ENCODE results near the gene NDE1. TPM values are rescaled to one million over a fixed set of nuclear protein-coding genes. Genes with fewer than 3 reads are reported as not detected.

The NDE1 gene
- total and polyA plus RNA-seq, 2 donors (not counting 1 experiment from before 2014, with no cell fraction given), result 33.5 to 149 TPM

DNA sequence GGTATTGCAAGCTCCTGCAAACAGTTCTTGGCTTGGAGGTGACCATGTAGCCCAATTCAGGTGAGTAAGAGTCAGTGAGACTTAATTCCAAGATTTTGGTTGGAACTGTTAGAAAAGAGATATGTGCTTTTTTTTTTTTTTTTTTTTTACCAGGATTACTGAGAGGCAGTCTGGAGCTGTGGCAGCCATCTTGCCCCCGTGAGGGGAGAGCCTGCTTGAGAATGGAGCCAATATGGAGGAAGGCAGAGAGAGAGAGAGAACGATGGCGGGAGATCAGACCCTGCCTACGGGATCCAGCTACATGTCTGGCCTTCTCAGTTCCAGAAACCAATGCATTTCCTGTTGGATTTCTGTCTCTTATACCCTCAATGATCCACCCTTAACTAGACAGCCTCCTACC is 109.0 kb downstream of the NDE1 start:
- Histone ChIP-seq H3K4me1 (ENCODE audit: control insufficient read depth in 2 of 2, insufficient read depth in 2 of 2, low read length in 2 of 2) (peaks cover 0 to 3% of the 10 kb centered on the region in 2 donors), H3K4me2 (replicated peaks; ENCODE audit: low read depth, low read length, poor library complexity, severe bottlenecking) (no peak overlapping the region), H3K9ac (ENCODE audit: low read length) (no peak overlapping the region), H3K9me3 (ENCODE audit: control extremely low read depth in 1 of 3, control insufficient read depth in 2 of 3, insufficient read depth in 1 of 3, low read length in 2 of 3) (peaks cover 0 to 18% (median 0%) of the 10 kb centered on the region in 3 donors), H3K27me3 (replicated peaks in 1 of 4; ENCODE audit: control extremely low read depth in 1 of 4, control insufficient read depth in 3 of 4, insufficient read depth in 4 of 4, low read length in 3 of 4) (peaks cover 0 to 23% (median 3%) of the 10 kb centered on the region in 4 experiments), H4K20me1 (ENCODE audit: control insufficient read depth, insufficient read depth, low read length, poor library complexity, severe bottlenecking) (no peaks in the 10 kb centered on the region), H3K79me2 (ENCODE audit: control insufficient read depth, insufficient read depth, low read length) (no peaks in the 10 kb centered on the region), H3K36me3 (replicated peaks in 1 of 2; ENCODE audit: control extremely low read depth in 1 of 2, control insufficient read depth in 1 of 2, extremely low read depth in 1 of 2, insufficient read depth in 2 of 2, low read length in 1 of 2) (no peaks in the 10 kb centered on the region), H2AFZ (ENCODE audit: insufficient read depth, low read depth, low read length, poor library complexity, severe bottlenecking) (no peak overlapping the region), H3K27ac (ENCODE audit: low read length in 2 of 2) (no peak overlapping the region), H3K4me3 (ENCODE audit: control extremely low read depth in 1 of 5, extremely low read depth in 1 of 5, insufficient read depth in 1 of 5, low read depth in 2 of 5, low read length in 4 of 5) (no peak overlapping the region)
- Mint-ChIP-seq H3K4me3 (no peak overlapping the region), H3K27me3 (peaks cover 32% of the 10 kb centered on the region), H3K27ac (no peak overlapping the region), H3K9me3 (ENCODE audit: insufficient read depth) (no peaks in the 10 kb centered on the region), H3K4me1 (peaks cover 7% of the 10 kb centered on the region)
- CTCF ChIA-PET, result no interaction called here
- TF ChIP-seq, protein P1, sequence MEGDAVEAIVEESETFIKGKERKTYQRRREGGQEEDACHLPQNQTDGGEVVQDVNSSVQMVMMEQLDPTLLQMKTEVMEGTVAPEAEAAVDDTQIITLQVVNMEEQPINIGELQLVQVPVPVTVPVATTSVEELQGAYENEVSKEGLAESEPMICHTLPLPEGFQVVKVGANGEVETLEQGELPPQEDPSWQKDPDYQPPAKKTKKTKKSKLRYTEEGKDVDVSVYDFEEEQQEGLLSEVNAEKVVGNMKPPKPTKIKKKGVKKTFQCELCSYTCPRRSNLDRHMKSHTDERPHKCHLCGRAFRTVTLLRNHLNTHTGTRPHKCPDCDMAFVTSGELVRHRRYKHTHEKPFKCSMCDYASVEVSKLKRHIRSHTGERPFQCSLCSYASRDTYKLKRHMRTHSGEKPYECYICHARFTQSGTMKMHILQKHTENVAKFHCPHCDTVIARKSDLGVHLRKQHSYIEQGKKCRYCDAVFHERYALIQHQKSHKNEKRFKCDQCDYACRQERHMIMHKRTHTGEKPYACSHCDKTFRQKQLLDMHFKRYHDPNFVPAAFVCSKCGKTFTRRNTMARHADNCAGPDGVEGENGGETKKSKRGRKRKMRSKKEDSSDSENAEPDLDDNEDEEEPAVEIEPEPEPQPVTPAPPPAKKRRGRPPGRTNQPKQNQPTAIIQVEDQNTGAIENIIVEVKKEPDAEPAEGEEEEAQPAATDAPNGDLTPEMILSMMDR (IDR thresholded peaks at IDR 0.05), result no peak
- TF ChIP-seq EZH2 (IDR thresholded peaks at IDR 0.05; ENCODE audit: borderline replicate concordance, insufficient read depth, low read depth, low read length, poor library complexity, severe bottlenecking), result no peak
- intact Hi-C loops (cut with micrococcal nuclease), result no loop called here
- DNase-seq (no peak), ATAC-seq (ENCODE audit: low read depth) (no peak)
- POLR2A ChIA-PET, result no interaction called here
- 94% methylated on average over 3 of the region's 4 CpGs for WGBS (ENCODE audit: insufficient coverage)

DNA sequence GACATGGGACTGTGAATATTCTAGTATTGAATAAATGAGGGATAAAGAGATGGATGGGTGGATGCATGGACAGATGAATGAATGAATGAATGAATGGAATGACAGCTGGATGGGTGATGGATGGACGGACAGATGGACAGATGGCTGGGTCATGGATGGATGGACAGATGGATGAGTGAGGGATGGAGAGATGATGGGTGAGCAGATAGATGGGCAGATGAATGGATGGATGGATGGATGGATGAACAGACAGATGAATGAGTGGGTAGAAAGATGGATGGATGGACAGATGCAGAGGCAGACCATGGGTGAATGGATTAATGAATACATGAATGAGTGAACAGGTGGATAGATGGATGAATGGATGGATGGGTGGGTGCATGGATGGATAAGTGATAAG is 110.1 kb downstream of the NDE1 start:
- Histone ChIP-seq H3K27ac (ENCODE audit: low read length in 2 of 2) (no peak overlapping the region), H3K9ac (ENCODE audit: low read length) (no peak overlapping the region), H4K20me1 (ENCODE audit: control insufficient read depth, insufficient read depth, low read length, poor library complexity, severe bottlenecking) (no peaks in the 10 kb centered on the region), H3K4me3 (ENCODE audit: control extremely low read depth in 1 of 5, extremely low read depth in 1 of 5, insufficient read depth in 1 of 5, low read depth in 2 of 5, low read length in 4 of 5) (no peak overlapping the region), H3K9me3 (ENCODE audit: control extremely low read depth in 1 of 3, control insufficient read depth in 2 of 3, insufficient read depth in 1 of 3, low read length in 2 of 3) (peaks cover 0 to 14% (median 0%) of the 10 kb centered on the region in 3 donors), H3K4me2 (replicated peaks; ENCODE audit: low read depth, low read length, poor library complexity, severe bottlenecking) (no peak overlapping the region), H3K36me3 (replicated peaks in 1 of 2; ENCODE audit: control extremely low read depth in 1 of 2, control insufficient read depth in 1 of 2, extremely low read depth in 1 of 2, insufficient read depth in 2 of 2, low read length in 1 of 2) (no peaks in the 10 kb centered on the region), H3K27me3 (replicated peaks in 1 of 4; ENCODE audit: control extremely low read depth in 1 of 4, control insufficient read depth in 3 of 4, insufficient read depth in 4 of 4, low read length in 3 of 4) (peaks cover 0 to 28% (median 3%) of the 10 kb centered on the region in 4 experiments), H3K79me2 (ENCODE audit: control insufficient read depth, insufficient read depth, low read length) (no peaks in the 10 kb centered on the region), H2AFZ (ENCODE audit: insufficient read depth, low read depth, low read length, poor library complexity, severe bottlenecking) (no peak overlapping the region), H3K4me1 (ENCODE audit: control insufficient read depth in 2 of 2, insufficient read depth in 2 of 2, low read length in 2 of 2) (peaks cover 0 to 3% of the 10 kb centered on the region in 2 donors)
- no peak for ATAC-seq (ENCODE audit: low read depth)
- WGBS (ENCODE audit: insufficient coverage), result 94% methylated on average over 1 of the region's 1 CpG
- Mint-ChIP-seq H3K9me3 (ENCODE audit: insufficient read depth) (no peaks in the 10 kb centered on the region), H3K4me3 (no peak overlapping the region), H3K4me1 (peaks cover 7% of the 10 kb centered on the region), H3K27ac (no peak overlapping the region), H3K27me3 (peaks cover 36% of the 10 kb centered on the region)
- intact Hi-C loops (cut with micrococcal nuclease), result no loop called here
- DNase-seq, result no peak
- CTCF ChIA-PET, result interaction anchor here (1.1 kb wide), 1 partner anchor 368 kb away, joined by 3 read pairs; no protein-coding TSS in a partner anchor
- POLR2A ChIA-PET, result interaction anchor here (0.6 kb wide), 1 partner anchor 368 kb away, joined by 8 read pairs; no protein-coding TSS in a partner anchor
- no peak for TF ChIP-seq EZH2 (IDR thresholded peaks at IDR 0.05; ENCODE audit: borderline replicate concordance, insufficient read depth, low read depth, low read length, poor library complexity, severe bottlenecking)
- TF ChIP-seq, protein P1 (IDR thresholded peaks at IDR 0.05), result no peak
